HCT116 (cell line): ENCODE data around the gene NFIC. TPM values are rescaled to one million over a fixed set of nuclear protein-coding genes. Genes with fewer than 3 reads are reported as not detected.
"Not testable (repeated sequence)": the region's sequence is repeated elsewhere in the genome, so short reads cannot be mapped to it uniquely, and the experiment has no call there.

Experiments
- ATAC-seq: fragments of 200-7000 bp; cut with Tn5 transposase; 2 replicates; pipeline ENCODE4 v1.9.1; 2020; ENCODE audit warnings: mild to moderate bottlenecking, moderate library complexity
- BruUV-seq: library from RNA; stranded (reverse); fragments of 400-500 nt; replicated peaks from 2 replicates; lab custom pipeline; 2021; lab: Mats Ljungman, UMichigan
- CTCF ChIA-PET: fragments of 300-600 bp; sonication (Branson Sonifier 250); formaldehyde crosslinking; loops from one replicate; lab custom pipeline; 2021; ENCODE audit warnings: antibody characterized with exemption; lab: Charles Lee
- POLR2A ChIA-PET: fragments of 300-600, 350-600 bp; sonication (Branson Sonifier 250); formaldehyde crosslinking; loops from one replicate; lab custom pipeline; 2021; ENCODE audit warnings: antibody characterized with exemption; lab: Charles Lee
- RAD21 ChIA-PET, 2 experiments: fragments of 300-600 bp; sonication (Branson Sonifier 250); formaldehyde crosslinking; loops; one replicate each; lab custom pipeline; 2023; ENCODE audit warnings: low total read pairs in 2 of 2; ENCODE audit not compliant: uncharacterized antibody in 2 of 2, unreplicated experiment in 2 of 2, low non-redundant PET in 1 of 2; lab: Charles Lee
- DNase-seq: peaks from one replicate; pipeline ENCODE4 v3.0.0-alpha.2; 2010; ENCODE audit warnings: low read depth, low spot score
- H2AFZ ChIP-seq: fragments of 200-600 bp; shearing (Covaris generic), sonication (generic); 2 replicates; pipeline ENCODE4 v1.6.1; 2017; ENCODE audit warnings: low read depth, mixed run types, mixed read lengths, antibody characterized with exemption, low read length; ENCODE audit not compliant: poor library complexity, severe bottlenecking
- H3K27ac ChIP-seq: 2 replicates; pipeline ENCODE4 v1.5.1; 2012; ENCODE audit warnings: low read depth, low read length
- H3K27me3 ChIP-seq: fragments of 200-600 bp; sonication (generic); 2 replicates; pipeline ENCODE4 v1.6.1; 2016; ENCODE audit warnings: mixed run types, low read length, mixed read lengths; ENCODE audit not compliant: insufficient read depth
- H3K36me3 ChIP-seq, 2 experiments: fragments of 200-500 bp in 1 of 2; fragments of 200-600 bp in 1 of 2; sonication (Bioruptor generic) in 1 of 2; sonication (generic) in 1 of 2; 2 replicates each; pipeline versions ENCODE4 v1.5.1 to v1.6.1; 2014 to 2016; ENCODE audit warnings: low read length in 2 of 2, inconsistent platforms in 1 of 2, mixed read lengths in 1 of 2, mixed run types in 1 of 2; ENCODE audit not compliant: insufficient read depth in 2 of 2, control insufficient read depth in 1 of 2
- H3K4me1 ChIP-seq, 2 experiments: fragments of 200-600 bp in 1 of 2; sonication (generic) in 1 of 2; 2 replicates each; pipeline versions ENCODE4 v1.5.1 to v1.6.1; 2012 to 2017; ENCODE audit warnings: low read length in 2 of 2, inconsistent platforms in 1 of 2, mild to moderate bottlenecking in 1 of 2, mixed read lengths in 1 of 2, mixed run types in 1 of 2, moderate library complexity in 1 of 2; ENCODE audit not compliant: insufficient read depth in 2 of 2, control insufficient read depth in 1 of 2
- H3K4me2 ChIP-seq: fragments of 200-600 bp; sonication (generic); 2 replicates; pipeline ENCODE4 v1.6.1; 2017; ENCODE audit warnings: mixed run types, low read length, mixed read lengths
- H3K4me3 ChIP-seq, 2 experiments: fragments of 200-600 bp in 1 of 2; sonication (generic) in 1 of 2; replicated peaks in 1 of 2; 2 replicates each; pipeline ENCODE4 v1.5.1; 2011 to 2016; ENCODE audit warnings: low read length in 2 of 2, control low read depth in 1 of 2, low read depth in 1 of 2, mild to moderate bottlenecking in 1 of 2, mixed read lengths in 1 of 2, mixed run types in 1 of 2
- H3K79me2 ChIP-seq: fragments of 200-600 bp; sonication (generic); 2 replicates; pipeline ENCODE4 v1.6.1; 2017; ENCODE audit warnings: mild to moderate bottlenecking, mixed run types, low read length, moderate library complexity, mixed read lengths; ENCODE audit not compliant: insufficient read depth
- H3K9ac ChIP-seq: fragments of 200-600 bp; sonication (generic); 2 replicates; pipeline ENCODE4 v1.6.1; 2016; ENCODE audit warnings: low read length, mixed read lengths
- H3K9me2 ChIP-seq: fragments of 200-600 bp; sonication (generic), shearing (Covaris generic); 2 replicates; pipeline ENCODE4 v1.6.1; 2017; ENCODE audit warnings: mixed run types, mild to moderate bottlenecking, moderate library complexity; ENCODE audit not compliant: insufficient read depth
- H3K9me3 ChIP-seq, 2 experiments: fragments of 200-500 bp in 1 of 2; fragments of 200-600 bp in 1 of 2; sonication (Bioruptor generic) in 1 of 2; sonication (generic) in 1 of 2; 2 replicates each; pipeline ENCODE4 v1.6.1; 2014 to 2017; ENCODE audit warnings: low read length in 2 of 2, mixed read lengths in 2 of 2, inconsistent platforms in 1 of 2, low read depth in 1 of 2, mild to moderate bottlenecking in 1 of 2, mixed run types in 1 of 2, moderate library complexity in 1 of 2; ENCODE audit not compliant: control insufficient read depth in 1 of 2, insufficient read depth in 1 of 2
- H4K20me1 ChIP-seq: fragments of 200-600 bp; sonication (generic), shearing (Covaris generic); 2 replicates; pipeline ENCODE4 v1.6.1; 2017; ENCODE audit warnings: mixed run types, mild to moderate bottlenecking, moderate library complexity; ENCODE audit not compliant: insufficient read depth
- ATF3 ChIP-seq: IDR thresholded peaks from 2 replicates; pipeline ENCODE4 v1.6.1; 2012
- CEBPB ChIP-seq: IDR thresholded peaks from 2 replicates; pipeline ENCODE4 v1.6.1; 2012; ENCODE audit warnings: low read depth
- CTCF ChIP-seq, 3 experiments: fragments of 200-600 bp in 1 of 3; sonication (generic) in 1 of 3; IDR thresholded peaks in 2 of 3; conservative IDR thresholded peaks in 1 of 3; 2 replicates each; pipeline ENCODE4 v1.5.1; 2012 to 2017; ENCODE audit warnings: low read depth in 2 of 3, low read length in 2 of 3, antibody characterized with exemption in 1 of 3, borderline replicate concordance in 1 of 3, control low read depth in 1 of 3, mild to moderate bottlenecking in 1 of 3, mixed read lengths in 1 of 3, mixed run types in 1 of 3, moderate library complexity in 1 of 3; ENCODE audit not compliant: insufficient read depth in 1 of 3
- EGR1 ChIP-seq: IDR thresholded peaks from 2 replicates; pipeline ENCODE4 v1.6.1; 2012; ENCODE audit warnings: low read depth
- EZH2 ChIP-seq: fragments of 200-600 bp; sonication (generic); IDR thresholded peaks from 2 replicates; pipeline ENCODE4 v1.6.1; 2017; ENCODE audit warnings: antibody characterized with exemption, mixed run types
- intact Hi-C: fragments of 100-400 bp; cut with micrococcal nuclease; formaldehyde crosslinking; loops from 2 replicates; pipeline ENCODE4 v1.10.0; 2022
- total RNA-seq: library from RNA; stranded (reverse); gene quantifications from one replicate; pipeline ENCODE4 v1.2.1, GENCODE V29; 2021; ENCODE audit not compliant: unreplicated experiment

The NFIC gene
- total RNA-seq, 1 experiment from 2014 or later: 116 TPM

GRCh38 chr19:3332232-3332631 is 34.2 kb upstream of the NFIC start:
- BruUV-seq, H3K36me3 ChIP-seq, DNase-seq, H3K27ac ChIP-seq, H4K20me1 ChIP-seq, POLR2A ChIA-PET, ATAC-seq, H3K79me2 ChIP-seq, H3K9me2 ChIP-seq, H3K9me3 ChIP-seq, RAD21 ChIA-PET, H3K4me2 ChIP-seq, H3K9ac ChIP-seq, H3K4me3 ChIP-seq, H2AFZ ChIP-seq, intact Hi-C loops: not testable (repeated sequence)
- CTCF ChIA-PET: interaction anchor here (0.6 kb wide), 1 partner anchor 220 kb away, joined by 3 read pairs; no protein-coding TSS in a partner anchor
- peaks cover 14 to 19% of the 10 kb centered on the region in 2 experiments for H3K4me1 ChIP-seq
- peaks cover 14% of the 10 kb centered on the region; the same call in 1 of the 2 replicates for H3K27me3 ChIP-seq

- RAD21 ChIA-PET: no interaction called here
- CTCF ChIA-PET: interaction anchor here (0.6 kb wide), 1 partner anchor 219 kb away, joined by 3 read pairs; no protein-coding TSS in a partner anchor
- no peak overlapping the region for H3K9ac ChIP-seq
- no peak overlapping the region for H3K27ac ChIP-seq
- H3K79me2 ChIP-seq: no peaks in the 10 kb centered on the region
- H3K4me2 ChIP-seq: no peak overlapping the region
- H3K27me3 ChIP-seq: peaks cover 14% of the 10 kb centered on the region; the same call in 1 of the 2 replicates
- intact Hi-C loops: no loop called here
- POLR2A ChIA-PET: no interaction called here
- DNase-seq: no peak
- H3K36me3 ChIP-seq: no peaks in the 10 kb centered on the region
- no peak overlapping the region for H3K4me3 ChIP-seq
- no peaks in the 10 kb centered on the region for H3K9me2 ChIP-seq
- no peak overlapping the region for H2AFZ ChIP-seq
- no peaks in the 10 kb centered on the region for H4K20me1 ChIP-seq
- H3K9me3 ChIP-seq: no peaks in the 10 kb centered on the region
- BruUV-seq: no TSS peak
- no peak for ATAC-seq
- peaks cover 14 to 20% of the 10 kb centered on the region in 2 experiments for H3K4me1 ChIP-seq
- TF ChIP-seq ATF3 (no peak), CTCF (IDR thresholded peaks at IDR 0.05 in 2 of 3, conservative IDR thresholded peaks at IDR 0.05 in 1 of 3; ENCODE audit: borderline replicate concordance in 1 of 3, insufficient read depth in 1 of 3, low read depth in 2 of 3, low read length in 2 of 3) (no peak), EZH2 (no peak), CEBPB (no peak), EGR1 (no peak)
Measured at GRCh38 chr19:3333020-3333583, 33.3 kb upstream of the NFIC start.
